Measurements from ENCODE around the gene JAKMIP2. TPM values are rescaled to one million over a fixed set of nuclear protein-coding genes. Genes with fewer than 3 reads are reported as not detected.

JAKMIP2 gene
- total RNA-seq, 1 donor from 2014 or later = 2.0 TPM

DNA sequence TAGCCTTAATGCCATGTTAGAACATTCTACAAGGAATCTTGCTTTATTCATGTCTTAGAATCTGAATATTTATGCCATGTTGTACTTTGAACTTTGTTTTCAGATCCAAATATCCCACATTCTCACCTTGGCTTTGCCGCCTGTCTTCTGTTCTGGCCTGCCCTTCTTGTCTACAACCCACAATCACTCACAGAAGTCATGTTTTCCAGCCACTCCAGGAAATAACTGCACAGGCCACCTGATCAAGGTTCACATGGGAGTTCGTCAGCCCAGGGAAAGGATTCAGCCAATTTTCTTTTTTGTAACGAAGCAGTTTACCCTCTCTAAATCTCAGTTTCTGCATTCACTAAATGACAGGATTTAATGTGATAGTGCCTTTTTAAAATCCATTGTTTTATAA, 70.5 kb downstream of the JAKMIP2 start:
- H3K4me3 Mint-ChIP-seq = no peak overlapping the region
- ChIA-PET CTCF (no interaction called here), POLR2A (interaction anchor here (0.6 kb wide), 1 partner anchor 93 kb away, joined by 3 read pairs; no protein-coding TSS in a partner anchor)
- ATAC-seq (ENCODE audit: low read depth) = no peak
- TF ChIP-seq, protein P1, sequence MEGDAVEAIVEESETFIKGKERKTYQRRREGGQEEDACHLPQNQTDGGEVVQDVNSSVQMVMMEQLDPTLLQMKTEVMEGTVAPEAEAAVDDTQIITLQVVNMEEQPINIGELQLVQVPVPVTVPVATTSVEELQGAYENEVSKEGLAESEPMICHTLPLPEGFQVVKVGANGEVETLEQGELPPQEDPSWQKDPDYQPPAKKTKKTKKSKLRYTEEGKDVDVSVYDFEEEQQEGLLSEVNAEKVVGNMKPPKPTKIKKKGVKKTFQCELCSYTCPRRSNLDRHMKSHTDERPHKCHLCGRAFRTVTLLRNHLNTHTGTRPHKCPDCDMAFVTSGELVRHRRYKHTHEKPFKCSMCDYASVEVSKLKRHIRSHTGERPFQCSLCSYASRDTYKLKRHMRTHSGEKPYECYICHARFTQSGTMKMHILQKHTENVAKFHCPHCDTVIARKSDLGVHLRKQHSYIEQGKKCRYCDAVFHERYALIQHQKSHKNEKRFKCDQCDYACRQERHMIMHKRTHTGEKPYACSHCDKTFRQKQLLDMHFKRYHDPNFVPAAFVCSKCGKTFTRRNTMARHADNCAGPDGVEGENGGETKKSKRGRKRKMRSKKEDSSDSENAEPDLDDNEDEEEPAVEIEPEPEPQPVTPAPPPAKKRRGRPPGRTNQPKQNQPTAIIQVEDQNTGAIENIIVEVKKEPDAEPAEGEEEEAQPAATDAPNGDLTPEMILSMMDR (IDR thresholded peaks at IDR 0.05) = no peak
- no peaks in the 10 kb centered on the region for H3K9me3 Mint-ChIP-seq
- no peak overlapping the region for H3K27ac Mint-ChIP-seq
- intact Hi-C loops (cut with micrococcal nuclease) = no loop called here
- no peak for DNase-seq
- no peaks in the 10 kb centered on the region for H3K27me3 Mint-ChIP-seq
- no peaks in the 10 kb centered on the region for H3K36me3 Mint-ChIP-seq (ENCODE audit: low read depth)
- H3K4me1 Mint-ChIP-seq = peaks cover 2% of the 10 kb centered on the region

GRCh38 chr5:147711019-147711418, 71.5 kb downstream of the JAKMIP2 start:
- no peak for ATAC-seq (ENCODE audit: low read depth)
- TF ChIP-seq, protein P1 (IDR thresholded peaks at IDR 0.05) = no peak
- intact Hi-C loops (cut with micrococcal nuclease) = no loop called here
- no peak overlapping the region for H3K4me3 Mint-ChIP-seq
- DNase-seq = no peak
- ChIA-PET CTCF (no interaction called here), POLR2A (no interaction called here)
- H3K36me3 Mint-ChIP-seq (ENCODE audit: low read depth) = no peaks in the 10 kb centered on the region
- no peaks in the 10 kb centered on the region for H3K9me3 Mint-ChIP-seq
- no peaks in the 10 kb centered on the region for H3K27me3 Mint-ChIP-seq
- H3K4me1 Mint-ChIP-seq = peaks cover 2% of the 10 kb centered on the region
- no peak overlapping the region for H3K27ac Mint-ChIP-seq

- Mint-ChIP-seq H3K36me3 (ENCODE audit: low read depth) (no peaks in the 10 kb centered on the region), H3K27me3 (no peaks in the 10 kb centered on the region), H3K27ac (no peak overlapping the region), H3K9me3 (no peaks in the 10 kb centered on the region), H3K4me3 (no peak overlapping the region), H3K4me1 (peaks cover 4% of the 10 kb centered on the region)
- CTCF ChIA-PET = no interaction called here
- intact Hi-C loops (cut with micrococcal nuclease) = no loop called here
- DNase-seq (no peak), ATAC-seq (ENCODE audit: low read depth) (no peak)
- TF ChIP-seq, protein P1 (IDR thresholded peaks at IDR 0.05) = no peak
- POLR2A ChIA-PET = no interaction called here
Observed at GRCh38 chr5:147708708-147709107, 73.8 kb downstream of the JAKMIP2 start.

- Mint-ChIP-seq H3K9me3 (no peaks in the 10 kb centered on the region), H3K36me3 (ENCODE audit: low read depth) (no peaks in the 10 kb centered on the region), H3K27me3 (no peaks in the 10 kb centered on the region), H3K4me3 (no peak overlapping the region), H3K27ac (no peak overlapping the region), H3K4me1 (peaks cover 3% of the 10 kb centered on the region)
- no peak for ATAC-seq (ENCODE audit: low read depth)
- ChIA-PET POLR2A (no interaction called here), CTCF (no interaction called here)
- DNase-seq = no peak
- intact Hi-C loops (cut with micrococcal nuclease) = no loop called here
- TF ChIP-seq, protein P1 (IDR thresholded peaks at IDR 0.05) = no peak
Observed at GRCh38 chr5:147704544-147704943, 78.0 kb downstream of the JAKMIP2 start.

- ChIA-PET POLR2A (interaction anchor here (0.7 kb wide), 1 partner anchor 81 kb away, joined by 4 read pairs; the partner anchor contains the start of gene JAKMIP2), CTCF (no interaction called here)
- Mint-ChIP-seq H3K27ac (no peak overlapping the region), H3K9me3 (peaks cover 17% of the 10 kb centered on the region), H3K4me3 (no peak overlapping the region), H3K4me1 (peaks cover 3% of the 10 kb centered on the region), H3K27me3 (no peaks in the 10 kb centered on the region), H3K36me3 (ENCODE audit: low read depth) (no peaks in the 10 kb centered on the region)
- TF ChIP-seq, protein P1 (IDR thresholded peaks at IDR 0.05) = no peak
- no peak for DNase-seq
- intact Hi-C loops (cut with micrococcal nuclease) = no loop called here
- ATAC-seq (ENCODE audit: low read depth) = no peak
Observed at GRCh38 chr5:147701468-147701867, 81.1 kb downstream of the JAKMIP2 start.

Measured in activated B cell treated with CpG ODN at 0.5 μM for 24 hours (primary cell).